Mucosa of stomach (tissue), 1 donor: ENCODE measurements around the gene RGS12.

Source experiments
- H3K27me3 ChIP-seq: one replicate; pipeline ENCODE4 v1.7.0; 2013; ENCODE audit warnings: mild to moderate bottlenecking, low read length; ENCODE audit not compliant: control insufficient read depth, insufficient read depth
- H3K36me3 ChIP-seq: one replicate; pipeline ENCODE4 v1.7.0; 2013; ENCODE audit warnings: low read length; ENCODE audit not compliant: control insufficient read depth, insufficient read depth
- H3K4me1 ChIP-seq: one replicate; pipeline ENCODE4 v1.7.0; 2013; ENCODE audit warnings: mild to moderate bottlenecking, low read length; ENCODE audit not compliant: control insufficient read depth, insufficient read depth
- H3K4me3 ChIP-seq: one replicate; pipeline ENCODE4 v1.7.0; 2013; ENCODE audit warnings: low read length
- H3K9ac ChIP-seq: one replicate; pipeline ENCODE4 v1.7.0; 2013; ENCODE audit warnings: mild to moderate bottlenecking, low read length, moderate library complexity
- H3K9me3 ChIP-seq: one replicate; pipeline ENCODE4 v1.7.0; 2013; ENCODE audit warnings: mild to moderate bottlenecking, low read length, moderate library complexity; ENCODE audit not compliant: control insufficient read depth
- donor health status: Pancreatic carcinoma.

Gene RGS12

DNA sequence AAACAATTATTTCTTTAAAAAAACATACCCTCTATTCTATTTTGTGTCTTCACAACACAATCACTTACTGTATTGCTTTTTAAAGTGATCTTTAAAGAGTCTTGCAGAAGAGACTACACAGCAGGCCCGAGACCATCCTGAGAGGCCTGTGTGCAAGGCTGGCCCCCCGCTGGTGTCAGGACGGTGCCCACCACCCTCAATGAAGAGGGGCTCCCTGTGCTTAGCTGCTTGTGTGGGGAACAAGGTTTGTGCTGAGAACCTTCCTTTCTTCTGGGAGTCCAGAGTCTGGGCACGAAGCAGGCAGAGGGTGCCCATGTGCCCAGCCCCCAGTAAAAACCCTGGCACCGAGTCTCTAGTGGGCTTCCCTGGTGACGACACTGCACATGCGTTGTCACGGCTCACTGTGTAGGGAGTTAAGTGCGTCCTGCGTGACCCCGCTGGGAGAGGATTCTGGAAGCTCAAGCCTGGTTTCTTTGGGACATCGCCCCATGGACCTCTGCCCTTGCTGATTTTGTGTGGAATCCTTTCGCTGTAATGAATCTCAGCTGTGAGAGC is 22.0 kb downstream of the RGS12 start:
- Histone ChIP-seq H3K27me3 (no peaks in the 10 kb centered on the region), H3K9ac (no peak overlapping the region), H3K9me3 (no peaks in the 10 kb centered on the region), H3K4me1 (peaks cover 3% of the 10 kb centered on the region), H3K36me3 (no peaks in the 10 kb centered on the region), H3K4me3 (no peak overlapping the region)

GRCh38 chr4:3315566-3315965 is 22.7 kb downstream of the RGS12 start:
- no peaks in the 10 kb centered on the region for H3K36me3 ChIP-seq
- H3K9me3 ChIP-seq = no peaks in the 10 kb centered on the region
- H3K27me3 ChIP-seq = peaks cover 4% of the 10 kb centered on the region
- H3K4me1 ChIP-seq = peaks cover 11% of the 10 kb centered on the region
- H3K4me3 ChIP-seq = no peak overlapping the region
- H3K9ac ChIP-seq = no peak overlapping the region

DNA sequence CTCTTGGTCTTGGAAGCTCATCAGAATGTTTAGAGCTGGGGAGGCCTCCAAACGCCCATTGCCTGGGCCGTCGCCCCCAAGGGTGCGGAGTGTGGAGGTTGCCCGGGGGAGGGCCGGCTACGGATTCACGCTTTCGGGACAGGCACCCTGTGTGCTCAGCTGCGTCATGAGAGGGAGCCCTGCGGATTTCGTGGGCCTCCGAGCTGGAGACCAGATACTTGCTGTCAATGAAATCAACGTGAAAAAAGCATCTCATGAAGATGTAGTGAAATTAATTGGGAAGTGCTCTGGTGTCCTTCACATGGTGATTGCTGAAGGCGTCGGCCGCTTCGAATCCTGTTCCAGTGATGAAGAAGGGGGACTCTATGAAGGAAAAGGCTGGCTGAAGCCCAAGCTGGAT is 23.3 kb downstream of the RGS12 start:
- H3K4me1 ChIP-seq = peaks cover 16% of the 10 kb centered on the region

GRCh38 chr4:3317011-3317655 is 24.3 kb downstream of the RGS12 start:
- no peak overlapping the region for H3K4me3 ChIP-seq
- H3K9me3 ChIP-seq = no peaks in the 10 kb centered on the region
- H3K4me1 ChIP-seq = peaks cover 22% of the 10 kb centered on the region
- peaks cover 4% of the 10 kb centered on the region for H3K27me3 ChIP-seq
- H3K36me3 ChIP-seq = no peaks in the 10 kb centered on the region
- H3K9ac ChIP-seq = no peak overlapping the region

More for the DNA sequence above, 23.3 kb downstream of the RGS12 start:
- H3K9me3 ChIP-seq = no peaks in the 10 kb centered on the region
- H3K36me3 ChIP-seq = no peaks in the 10 kb centered on the region
- no peak overlapping the region for H3K4me3 ChIP-seq
- H3K9ac ChIP-seq = no peak overlapping the region
- H3K27me3 ChIP-seq = peaks cover 4% of the 10 kb centered on the region

DNA sequence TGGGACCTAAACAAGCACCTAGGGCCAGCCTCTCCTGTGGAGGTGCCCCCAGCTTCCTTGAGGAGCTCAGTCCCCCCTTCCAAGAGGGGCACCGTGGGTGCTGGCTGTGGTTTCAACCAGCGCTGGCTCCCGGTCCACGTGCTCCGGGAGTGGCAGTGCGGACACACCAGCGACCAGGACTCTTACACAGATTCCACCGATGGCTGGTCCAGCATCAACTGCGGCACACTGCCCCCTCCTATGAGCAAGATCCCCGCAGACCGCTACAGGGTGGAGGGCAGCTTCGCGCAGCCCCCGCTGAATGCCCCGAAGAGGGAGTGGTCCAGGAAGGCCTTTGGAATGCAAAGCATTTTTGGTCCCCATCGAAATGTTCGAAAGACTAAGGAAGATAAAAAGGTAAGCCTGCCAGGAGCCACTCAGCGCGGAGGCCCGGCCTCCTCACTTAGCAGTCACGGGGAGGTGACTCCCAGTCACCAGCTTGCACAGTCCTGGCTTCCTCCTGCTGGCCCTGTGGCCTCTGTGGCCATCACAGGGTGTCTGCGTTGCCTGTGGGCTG is 24.9 kb downstream of the RGS12 start:
- Histone ChIP-seq H3K4me3 (no peak overlapping the region), H3K4me1 (peaks cover 22% of the 10 kb centered on the region), H3K9ac (no peak overlapping the region)

GRCh38 chr4:3318561-3319021 is 25.8 kb downstream of the RGS12 start:
- Histone ChIP-seq H3K9ac (no peak overlapping the region), H3K4me1 (peaks cover 22% of the 10 kb centered on the region), H3K36me3 (no peaks in the 10 kb centered on the region), H3K4me3 (no peak overlapping the region), H3K27me3 (peaks cover 4% of the 10 kb centered on the region), H3K9me3 (no peaks in the 10 kb centered on the region)

More for the DNA sequence above, 24.9 kb downstream of the RGS12 start:
- no peaks in the 10 kb centered on the region for H3K36me3 ChIP-seq
- H3K9me3 ChIP-seq = no peaks in the 10 kb centered on the region
- peaks cover 4% of the 10 kb centered on the region for H3K27me3 ChIP-seq

DNA sequence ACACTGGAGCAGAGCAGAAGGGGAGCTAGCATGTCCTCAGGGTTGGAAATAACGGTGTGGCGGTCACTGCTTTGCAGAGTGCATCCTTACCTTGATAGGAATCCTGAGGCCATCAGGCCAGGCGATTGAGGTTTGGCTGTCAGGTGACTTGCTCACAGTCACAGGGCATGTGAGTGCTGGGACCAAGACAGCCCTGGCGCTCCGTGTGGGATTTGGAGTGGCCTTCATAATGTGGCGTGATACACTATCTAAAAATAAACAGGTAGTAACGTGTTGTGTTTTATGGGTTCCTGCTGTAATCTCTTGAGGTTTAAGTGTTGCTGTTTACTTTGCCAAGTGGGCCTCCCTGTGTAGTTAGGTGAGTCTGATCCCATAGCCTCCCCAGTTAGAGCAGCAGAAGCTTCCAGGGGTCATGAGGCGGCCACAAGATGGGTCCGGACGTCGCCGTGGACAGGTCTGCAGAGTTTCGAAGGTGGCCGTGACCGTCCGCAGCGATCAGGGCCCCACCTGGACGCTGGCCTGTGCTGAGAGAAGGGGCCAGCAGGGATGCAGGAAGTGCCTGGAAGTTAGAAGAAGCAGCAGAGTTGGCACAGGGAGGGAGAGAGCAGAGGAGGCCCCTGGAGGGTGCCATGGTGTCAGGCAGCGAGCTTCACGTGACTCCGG is 27.7 kb downstream of the RGS12 start:
- Histone ChIP-seq H3K36me3 (no peaks in the 10 kb centered on the region), H3K9ac (no peak overlapping the region), H3K4me1 (peaks cover 22% of the 10 kb centered on the region), H3K4me3 (no peak overlapping the region), H3K27me3 (peaks cover 4% of the 10 kb centered on the region), H3K9me3 (no peaks in the 10 kb centered on the region)

- peaks cover 22% of the 10 kb centered on the region for H3K4me1 ChIP-seq
- no peaks in the 10 kb centered on the region for H3K36me3 ChIP-seq
- no peak overlapping the region for H3K4me3 ChIP-seq
- peaks cover 4% of the 10 kb centered on the region for H3K27me3 ChIP-seq
- H3K9me3 ChIP-seq = no peaks in the 10 kb centered on the region
- H3K9ac ChIP-seq = no peak overlapping the region
Observed at GRCh38 chr4:3321295-3321889, 28.6 kb downstream of the RGS12 start.

GRCh38 chr4:3322059-3322550 is 29.3 kb downstream of the RGS12 start:
- Histone ChIP-seq H3K9me3 (no peaks in the 10 kb centered on the region), H3K4me1 (peaks cover 22% of the 10 kb centered on the region), H3K9ac (no peak overlapping the region), H3K4me3 (no peak overlapping the region), H3K36me3 (no peaks in the 10 kb centered on the region), H3K27me3 (peaks cover 4% of the 10 kb centered on the region)

DNA sequence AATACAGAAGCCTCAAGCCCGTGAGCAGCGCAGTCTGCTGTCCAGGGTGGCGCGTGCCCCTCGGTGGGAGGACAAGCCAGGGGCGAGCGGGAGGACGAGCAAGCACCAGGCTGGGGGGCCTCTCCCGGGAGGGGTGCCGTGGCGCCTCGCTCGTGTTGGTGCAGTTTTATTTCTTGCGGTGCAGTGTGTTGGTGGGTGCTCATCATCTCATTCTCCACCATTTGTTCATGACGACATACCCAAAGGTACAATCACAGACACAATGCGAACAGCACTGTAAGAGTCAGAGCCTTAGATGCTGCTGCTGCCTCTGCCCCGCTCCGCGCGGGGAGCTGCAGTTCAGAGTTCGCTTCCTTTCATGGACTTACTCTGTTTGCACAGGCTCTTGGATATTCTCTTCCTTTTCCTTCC is 30.3 kb downstream of the RGS12 start:
- no peak overlapping the region for H3K9ac ChIP-seq
- H3K4me1 ChIP-seq = peaks cover 22% of the 10 kb centered on the region
- H3K4me3 ChIP-seq = no peak overlapping the region
- H3K27me3 ChIP-seq = peaks cover 4% of the 10 kb centered on the region
- no peaks in the 10 kb centered on the region for H3K9me3 ChIP-seq
- H3K36me3 ChIP-seq = no peaks in the 10 kb centered on the region

GRCh38 chr4:3324093-3324815 is 31.4 kb downstream of the RGS12 start:
- Histone ChIP-seq H3K9me3 (no peaks in the 10 kb centered on the region), H3K9ac (no peak overlapping the region), H3K4me3 (no peak overlapping the region), H3K36me3 (no peaks in the 10 kb centered on the region), H3K4me1 (peaks cover 22% of the 10 kb centered on the region), H3K27me3 (peaks cover 4% of the 10 kb centered on the region)
